ENCODE results near the gene KCNA10. TPM values are rescaled to one million over a fixed set of nuclear protein-coding genes. Genes with fewer than 3 reads are reported as not detected.

The KCNA10 gene
- total and polyA plus RNA-seq, 2 experiments from 2014 or later, result not detected

- H3K36me3 Mint-ChIP-seq (ENCODE audit: low read depth), result no peaks in the 10 kb centered on the region
- Histone ChIP-seq H4K20me1 (replicated peaks; ENCODE audit: insufficient read depth) (0 out of 2 replicates have a peak, but pooled peaks cover 4% of the 10 kb centered on the region), H3K27me3 (ENCODE audit: insufficient read depth) (no peaks in the 10 kb centered on the region), H3K4me3 (no peak overlapping the region), H3F3A (replicated peaks; ENCODE audit: low read depth) (no peaks in the 10 kb centered on the region), H2AFZ (no peak overlapping the region), H3K4me2 (no peak overlapping the region), H3K9me2 (ENCODE audit: insufficient read depth) (no peaks in the 10 kb centered on the region), H3K4me1 (ENCODE audit: insufficient read depth) (no peaks in the 10 kb centered on the region), H3K79me2 (replicated peaks; ENCODE audit: insufficient read depth) (no peaks in the 10 kb centered on the region), H3K27ac (ENCODE audit: low read depth) (no peak overlapping the region), H3K36me3 (ENCODE audit: insufficient read depth) (no peaks in the 10 kb centered on the region)
- no peak for TF ChIP-seq EZH2phosphoT487 (IDR thresholded peaks at IDR 0.05; ENCODE audit: unreplicated experiment)
- no peak for TF ChIP-seq ZNF462 (CRISPR knock-in tag; IDR thresholded peaks at IDR 0.05)
- no peak for TF ChIP-seq NANOG (IDR thresholded peaks at IDR 0.05; ENCODE audit: borderline replicate concordance)
- no peak for TF ChIP-seq STAT1 (IDR thresholded peaks at IDR 0.05; ENCODE audit: unreplicated experiment)
- TF ChIP-seq ZNF114 (CRISPR knock-in tag; IDR thresholded peaks at IDR 0.05), result no peak
- TF ChIP-seq CTCF (conservative IDR thresholded peaks at IDR 0.05; ENCODE audit: low read depth in 2 of 2), result no peak
- TF ChIP-seq ZNF331 (CRISPR knock-in tag; IDR thresholded peaks at IDR 0.05; ENCODE audit: low read depth), result no peak
- TF ChIP-seq ETS1 (IDR thresholded peaks at IDR 0.05), result no peak
- no peak for TF ChIP-seq REST (IDR thresholded peaks at IDR 0.05; ENCODE audit: unreplicated experiment)
- no peak for TF ChIP-seq POLR2AphosphoS5 (IDR thresholded peaks at IDR 0.05; ENCODE audit: low read depth)
- no peak overlapping the region for H3K4me3 Mint-ChIP-seq
- no peaks in the 10 kb centered on the region for H3K4me1 Mint-ChIP-seq
- no peak for DNase-seq (ENCODE audit: low spot score)
- no peak for ATAC-seq
- H3K9me3 Mint-ChIP-seq, result no peaks in the 10 kb centered on the region
- no peaks in the 10 kb centered on the region for H3K27me3 Mint-ChIP-seq (ENCODE audit: insufficient read depth, low read depth, poor library complexity)
- H3K27ac Mint-ChIP-seq, result no peak overlapping the region
Measured at GRCh38 chr1:110545492-110545891, 26.5 kb upstream of the KCNA10 start.
